Middle frontal gyrus (tissue), 1 donor: ENCODE data around the gene CDH4.

Experiments used
- DNase-seq: peaks from one replicate; pipeline ENCODE4 v3.0.0-alpha.2; 2015; ENCODE audit warnings: low spot score; ENCODE audit errors: extremely low spot score

CDH4 gene

GRCh38 chr20:61873651-61874420 is 621.8 kb downstream of the CDH4 start:
- DNase-seq = no peak

- DNase-seq = no peak
These were observed 622.5 kb downstream of the CDH4 start for GRCh38 chr20:61874421-61875068.

GRCh38 chr20:61875221-61875885 is 623.3 kb downstream of the CDH4 start:
- DNase-seq = no peak

GRCh38 chr20:61875996-61876395 is 623.9 kb downstream of the CDH4 start:
- no peak for DNase-seq

GRCh38 chr20:61876952-61877728 is 625.1 kb downstream of the CDH4 start:
- DNase-seq = no peak

GRCh38 chr20:61877776-61878477 is 625.9 kb downstream of the CDH4 start:
- no peak for DNase-seq

GRCh38 chr20:61878478-61879302 is 626.6 kb downstream of the CDH4 start:
- no peak for DNase-seq

- no peak for DNase-seq
These were observed 627.2 kb downstream of the CDH4 start for GRCh38 chr20:61879303-61879620.

GRCh38 chr20:61879694-61880093 is 627.6 kb downstream of the CDH4 start:
- DNase-seq = no peak

- DNase-seq = no peak
These were observed 628.6 kb downstream of the CDH4 start for GRCh38 chr20:61880706-61881105.

GRCh38 chr20:61881416-61881815 is 629.4 kb downstream of the CDH4 start:
- no peak for DNase-seq

- no peak for DNase-seq
These were observed 629.8 kb downstream of the CDH4 start for GRCh38 chr20:61881861-61882260.

- DNase-seq = no peak
These were observed 630.9 kb downstream of the CDH4 start for GRCh38 chr20:61882716-61883615.

- no peak for DNase-seq
These were observed 631.9 kb downstream of the CDH4 start for GRCh38 chr20:61883857-61884393.

GRCh38 chr20:61884571-61885389 is 632.7 kb downstream of the CDH4 start:
- DNase-seq = no peak

- no peak for DNase-seq
These were observed 634.0 kb downstream of the CDH4 start for GRCh38 chr20:61885759-61886715.
